Gastrocnemius medialis (tissue), 4 donors: Measurements from ENCODE around the gene ZPBP2.

Experiments
- POLR2A ChIP-seq, 2 donors: fragments of 450-650 bp; IDR thresholded peaks; one replicate each; pipeline ENCODE4 v1.6.1; 2017; ENCODE audit warnings: antibody characterized with exemption in 2 of 2, mild to moderate bottlenecking in 2 of 2, moderate library complexity in 2 of 2
- TF ChIP-seq, protein P1 (sequence below), 5 experiments: fragments of 450-650 bp in 3 of 5; fragments of 200-600 bp in 2 of 5; sonication (generic) in 2 of 5; IDR thresholded peaks in 4 of 5; conservative IDR thresholded peaks in 1 of 5; 1 replicate in 4 of 5; 2 replicates in 1 of 5; pipeline ENCODE4 v1.5.1; 2016 to 2019; ENCODE audit warnings: antibody characterized with exemption in 5 of 5, mild to moderate bottlenecking in 3 of 5, moderate library complexity in 3 of 5

DNA sequence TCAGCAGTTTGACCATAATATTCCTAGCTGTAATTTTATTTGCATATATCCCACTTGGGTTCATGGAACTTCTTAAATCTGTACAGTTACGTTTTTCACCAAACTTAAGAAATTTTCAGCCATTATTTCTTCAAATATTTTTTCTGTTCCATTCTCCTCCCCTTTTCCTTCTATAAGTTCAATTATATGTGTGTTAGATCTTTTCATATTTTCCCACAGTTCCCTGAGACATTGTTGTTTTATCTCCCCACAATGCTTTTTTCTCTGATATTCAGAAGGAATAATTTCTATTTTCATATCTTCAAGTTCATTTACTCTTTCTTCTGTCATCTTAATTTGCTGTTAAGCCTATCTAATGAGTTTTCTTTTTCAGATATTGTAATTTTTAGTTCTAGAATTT lies 29.9 kb upstream of the ZPBP2 start:
- TF ChIP-seq, protein P1, sequence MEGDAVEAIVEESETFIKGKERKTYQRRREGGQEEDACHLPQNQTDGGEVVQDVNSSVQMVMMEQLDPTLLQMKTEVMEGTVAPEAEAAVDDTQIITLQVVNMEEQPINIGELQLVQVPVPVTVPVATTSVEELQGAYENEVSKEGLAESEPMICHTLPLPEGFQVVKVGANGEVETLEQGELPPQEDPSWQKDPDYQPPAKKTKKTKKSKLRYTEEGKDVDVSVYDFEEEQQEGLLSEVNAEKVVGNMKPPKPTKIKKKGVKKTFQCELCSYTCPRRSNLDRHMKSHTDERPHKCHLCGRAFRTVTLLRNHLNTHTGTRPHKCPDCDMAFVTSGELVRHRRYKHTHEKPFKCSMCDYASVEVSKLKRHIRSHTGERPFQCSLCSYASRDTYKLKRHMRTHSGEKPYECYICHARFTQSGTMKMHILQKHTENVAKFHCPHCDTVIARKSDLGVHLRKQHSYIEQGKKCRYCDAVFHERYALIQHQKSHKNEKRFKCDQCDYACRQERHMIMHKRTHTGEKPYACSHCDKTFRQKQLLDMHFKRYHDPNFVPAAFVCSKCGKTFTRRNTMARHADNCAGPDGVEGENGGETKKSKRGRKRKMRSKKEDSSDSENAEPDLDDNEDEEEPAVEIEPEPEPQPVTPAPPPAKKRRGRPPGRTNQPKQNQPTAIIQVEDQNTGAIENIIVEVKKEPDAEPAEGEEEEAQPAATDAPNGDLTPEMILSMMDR (IDR thresholded peaks at IDR 0.05 in 4 of 5, conservative IDR thresholded peaks at IDR 0.05 in 1 of 5): no peak
- TF ChIP-seq POLR2A (IDR thresholded peaks at IDR 0.05): no peak
